Activated CD8-positive, alpha-beta T cell treated with anti-CD3 and anti-CD28 coated beads, Interleukin-2, amount 10 ng/mL, durations not matched to agents 7 days and 5 days (primary cell): ENCODE data around the gene COX14. TPM values are rescaled to one million over a fixed set of nuclear protein-coding genes. Genes with fewer than 3 reads are reported as not detected.

Experiments
- ATAC-seq: fragments of 150-1000 bp; cut with Tn5 transposase; one replicate; pipeline ENCODE4 v1.10.0; 2021; ENCODE audit warnings: moderate library complexity
- CTCF ChIA-PET: fragments of 350-600 bp; sonication (Branson Sonifier 250); formaldehyde crosslinking; loops from one replicate; lab custom pipeline; 2021; ENCODE audit warnings: antibody characterized with exemption; lab: Charles Lee
- POLR2A ChIA-PET: fragments of 350-600 bp; sonication (Branson Sonifier 250); formaldehyde crosslinking; loops from one replicate; lab custom pipeline; 2021; ENCODE audit warnings: antibody characterized with exemption; lab: Charles Lee
- DNase-seq: peaks from one replicate; pipeline ENCODE4 v3.0.0-alpha.2; 2020
- H3K27ac Mint-ChIP-seq: one replicate; pipeline ENCODE4 v1.8.0; 2021; ENCODE audit warnings: mild to moderate bottlenecking, mixed read lengths
- H3K27me3 Mint-ChIP-seq: one replicate; pipeline ENCODE4 v1.8.0; 2021; ENCODE audit warnings: low read depth, mixed read lengths
- H3K36me3 Mint-ChIP-seq: one replicate; pipeline ENCODE4 v1.8.0; 2021; ENCODE audit warnings: low read depth, mixed read lengths
- H3K4me1 Mint-ChIP-seq: one replicate; pipeline ENCODE4 v1.8.0; 2021; ENCODE audit warnings: low read depth, mixed read lengths
- H3K4me3 Mint-ChIP-seq: one replicate; pipeline ENCODE4 v1.8.0; 2021; ENCODE audit warnings: mild to moderate bottlenecking, mixed read lengths
- H3K9me3 Mint-ChIP-seq: one replicate; pipeline ENCODE4 v1.8.0; 2022; ENCODE audit warnings: mixed read lengths; ENCODE audit not compliant: insufficient read depth
- total RNA-seq, 2 experiments: library from RNA; stranded (reverse); gene quantifications; one replicate each; pipeline ENCODE4 v1.2.3, GENCODE V29; 2021

Gene COX14
- 10 to 100 TPM; 50.0 to 51.6 TPM for total RNA-seq

GRCh38 chr12:50111693-50112455, at the start of gene COX14:
Gene COX14 (plus strand): TSS chr12:50112236. CDS start chr12:50120044, 7,808 bp downstream.
- Mint-ChIP-seq H3K36me3 (peaks cover 24% of the 10 kb centered on the region), H3K9me3 (no peaks in the 10 kb centered on the region), H3K27me3 (no peaks in the 10 kb centered on the region), H3K27ac (peak within 1 kb of the TSS; percentile 99), H3K4me1 (peaks cover 39% of the 10 kb centered on the region), H3K4me3 (peak within 1 kb of the TSS; percentile 95)
- DNase-seq (peak; percentile 99), ATAC-seq (peak; percentile 91)
- ChIA-PET POLR2A (interaction anchor here (0.6 to 4.0 kb wide), 26 partner anchors 9 to 1703 kb away, joined by 3 to 44 read pairs (median 4); partner anchors contain the start of genes CERS5, GPD1, LIMA1 and RACGAP1), CTCF (interaction anchor here (0.6 to 7.0 kb wide), 61 partner anchors 10 to 971 kb away, joined by 3 to 144 read pairs (median 5); partner anchors contain the start of genes CERS5, CSRNP2, DIP2B and FAM186A)

- H3K4me1 Mint-ChIP-seq: peaks cover 49% of the 10 kb centered on the region
- no peaks in the 10 kb centered on the region for H3K27me3 Mint-ChIP-seq
- H3K36me3 Mint-ChIP-seq: peaks cover 15% of the 10 kb centered on the region
- H3K9me3 Mint-ChIP-seq: no peaks in the 10 kb centered on the region
- CTCF ChIA-PET: interaction anchor here (1.4 to 6.2 kb wide), 4 partner anchors 12 to 96 kb away, joined by 4 to 56 read pairs (median 4); partner anchors contain the start of gene RACGAP1
- no peak overlapping the region for H3K4me3 Mint-ChIP-seq
- POLR2A ChIA-PET: no interaction called here
- no peak overlapping the region for H3K27ac Mint-ChIP-seq
- DNase-seq (no peak), ATAC-seq (no peak)
These were observed 49.1 kb upstream of the COX14 start for GRCh38 chr12:50062728-50063460.

DNA sequence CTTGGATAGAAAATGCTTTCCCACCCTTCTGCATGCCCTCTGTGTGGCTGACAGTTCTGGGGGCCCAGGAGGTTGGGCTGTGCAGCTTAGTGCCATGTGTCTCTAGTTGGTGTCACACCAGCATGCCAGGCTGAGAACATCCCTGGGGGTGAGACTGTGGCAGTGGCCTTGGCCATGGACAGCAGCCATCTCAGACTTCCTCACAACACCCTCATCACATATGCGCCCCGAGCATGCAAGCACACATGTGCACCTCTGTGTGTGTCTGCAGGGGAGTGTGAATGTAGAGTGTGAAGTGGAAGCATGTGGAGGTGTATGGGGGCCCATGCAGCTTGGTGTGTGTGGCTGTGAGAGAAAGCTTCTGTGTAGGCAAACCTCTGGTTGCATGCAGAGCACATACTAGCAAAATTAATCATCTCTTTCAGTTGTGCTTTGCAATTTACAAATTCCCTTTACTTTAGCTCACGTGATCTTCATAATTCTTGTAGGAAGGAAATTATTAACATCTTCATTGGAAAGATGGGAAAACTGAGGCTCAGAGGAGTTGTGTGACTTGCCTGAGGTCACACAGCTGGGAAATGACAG, 46.2 kb upstream of the COX14 start:
- ChIA-PET CTCF (interaction anchor here (1.0 to 8.7 kb wide), 10 partner anchors 9 to 121 kb away, joined by 3 to 180 read pairs (median 4); partner anchors contain the start of genes CERS5, COX14, RACGAP1 and SMARCD1), POLR2A (interaction anchor here (0.7 to 1.8 kb wide), 2 partner anchors 18 to 22 kb away, joined by 3 to 5 read pairs; no protein-coding TSS in a partner anchor)
- Mint-ChIP-seq H3K9me3 (no peaks in the 10 kb centered on the region), H3K27ac (no peak overlapping the region), H3K4me1 (peaks cover 32% of the 10 kb centered on the region), H3K4me3 (no peak overlapping the region), H3K27me3 (no peaks in the 10 kb centered on the region), H3K36me3 (peaks cover 8% of the 10 kb centered on the region)
- no peak for ATAC-seq
- no peak for DNase-seq

- ATAC-seq (no peak), DNase-seq (no peak)
- ChIA-PET CTCF (interaction anchor here (1.0 to 8.7 kb wide), 12 partner anchors 9 to 121 kb away, joined by 3 to 180 read pairs (median 5); partner anchors contain the start of genes CERS5, COX14, RACGAP1 and SMARCD1), POLR2A (interaction anchor here (0.7 to 1.8 kb wide), 2 partner anchors 17 to 21 kb away, joined by 3 to 5 read pairs; no protein-coding TSS in a partner anchor)
- Mint-ChIP-seq H3K27me3 (no peaks in the 10 kb centered on the region), H3K36me3 (peaks cover 2% of the 10 kb centered on the region), H3K9me3 (no peaks in the 10 kb centered on the region), H3K4me1 (peaks cover 28% of the 10 kb centered on the region), H3K27ac (no peak overlapping the region), H3K4me3 (no peak overlapping the region)
These were observed 45.6 kb upstream of the COX14 start for GRCh38 chr12:50066402-50066801.

DNA sequence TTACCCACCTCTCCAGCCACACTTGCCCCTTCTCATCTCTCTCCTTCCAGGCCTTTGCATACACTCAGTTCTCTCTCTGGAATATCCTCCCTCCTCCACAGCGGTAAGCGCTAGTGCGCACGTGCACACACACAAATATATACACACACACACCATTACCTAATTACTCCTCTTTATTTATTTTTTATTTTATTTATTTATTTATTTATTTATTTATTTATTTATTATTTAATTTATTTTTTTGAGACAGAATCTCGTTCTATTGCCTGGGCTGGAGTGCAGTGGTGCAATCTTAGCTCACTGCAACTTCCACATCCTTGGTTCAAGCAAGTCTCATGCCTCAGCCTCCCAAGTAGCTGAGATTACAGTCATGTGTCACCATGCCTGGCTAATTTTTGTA, 43.0 kb upstream of the COX14 start:
- ChIA-PET CTCF (interaction anchor here (1.0 to 8.7 kb wide), 10 partner anchors 9 to 123 kb away, joined by 3 to 180 read pairs (median 12); partner anchors contain the start of genes ASIC1 and COX14), POLR2A (no interaction called here)
- Mint-ChIP-seq H3K36me3 (no peaks in the 10 kb centered on the region), H3K27me3 (no peaks in the 10 kb centered on the region), H3K9me3 (no peaks in the 10 kb centered on the region), H3K4me3 (no peak overlapping the region), H3K27ac (no peak overlapping the region), H3K4me1 (peaks cover 10% of the 10 kb centered on the region)
- no peak for ATAC-seq
- no peak for DNase-seq

GRCh38 chr12:50069539-50069938, 42.5 kb upstream of the COX14 start:
- Mint-ChIP-seq H3K4me3 (no peak overlapping the region), H3K27ac (no peak overlapping the region), H3K9me3 (no peaks in the 10 kb centered on the region), H3K36me3 (no peaks in the 10 kb centered on the region), H3K27me3 (no peaks in the 10 kb centered on the region), H3K4me1 (peaks cover 10% of the 10 kb centered on the region)
- ChIA-PET CTCF (interaction anchor here (1.0 to 8.7 kb wide), 12 partner anchors 9 to 124 kb away, joined by 3 to 180 read pairs (median 7); partner anchors contain the start of genes ASIC1 and COX14), POLR2A (no interaction called here)
- no peak for ATAC-seq
- DNase-seq: no peak

DNA sequence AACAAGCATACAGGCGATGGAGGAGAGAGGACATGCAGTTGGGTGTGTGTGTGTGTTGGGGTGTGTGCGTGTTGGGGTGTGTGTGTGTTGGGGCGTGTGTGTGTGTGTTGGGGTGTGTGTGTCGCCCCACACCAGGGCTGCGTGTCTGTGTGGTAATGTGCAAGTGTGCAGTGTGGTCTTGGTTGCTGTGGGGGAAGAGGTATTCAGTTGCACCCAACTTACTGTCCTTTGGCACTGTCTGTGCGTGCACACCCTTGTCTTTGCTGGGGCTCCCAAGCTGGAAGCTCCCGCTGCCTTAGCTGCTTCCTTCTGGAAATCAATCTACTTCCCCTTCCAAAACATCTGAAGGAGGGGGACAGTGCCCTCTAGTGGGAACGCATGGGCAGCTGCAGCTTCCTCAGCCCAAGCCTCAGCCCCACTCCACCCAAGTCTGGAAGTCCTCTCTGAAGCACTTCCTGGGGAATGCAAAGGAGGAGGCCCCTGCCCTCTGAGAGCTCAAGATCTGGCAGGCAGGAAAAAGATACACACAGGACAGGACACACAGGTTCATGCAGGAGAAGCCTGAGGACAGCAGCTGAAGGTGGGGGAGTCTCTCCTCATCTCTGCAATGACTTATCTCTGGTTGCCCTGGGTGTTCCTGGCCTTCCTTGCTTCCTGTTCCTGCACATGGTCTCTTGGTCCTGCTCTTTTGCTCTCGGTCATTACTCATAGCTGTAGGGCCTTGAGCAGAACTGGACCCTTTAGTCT, 41.5 kb upstream of the COX14 start:
- peak; percentile 79 for DNase-seq
- H3K9me3 Mint-ChIP-seq: no peaks in the 10 kb centered on the region
- H3K36me3 Mint-ChIP-seq: no peaks in the 10 kb centered on the region
- POLR2A ChIA-PET: no interaction called here
- H3K4me3 Mint-ChIP-seq: no peak overlapping the region
- peak; percentile 62 for ATAC-seq
- H3K27ac Mint-ChIP-seq: peak overlapping the region; percentile 17
- H3K4me1 Mint-ChIP-seq: peaks cover 14% of the 10 kb centered on the region
- no peaks in the 10 kb centered on the region for H3K27me3 Mint-ChIP-seq
- CTCF ChIA-PET: interaction anchor here (0.6 to 8.7 kb wide), 34 partner anchors 8 to 308 kb away, joined by 3 to 180 read pairs (median 4); partner anchors contain the start of genes COX14 and SMARCD1

- no peak overlapping the region for H3K27ac Mint-ChIP-seq
- H3K4me1 Mint-ChIP-seq: peaks cover 14% of the 10 kb centered on the region
- H3K4me3 Mint-ChIP-seq: no peak overlapping the region
- ATAC-seq: no peak
- H3K36me3 Mint-ChIP-seq: no peaks in the 10 kb centered on the region
- no peaks in the 10 kb centered on the region for H3K9me3 Mint-ChIP-seq
- ChIA-PET POLR2A (interaction anchor here (0.5 kb wide), 1 partner anchor 62 kb away, joined by 4 read pairs; no protein-coding TSS in a partner anchor), CTCF (interaction anchor here (1.2 to 8.7 kb wide), 6 partner anchors 13 to 105 kb away, joined by 5 to 180 read pairs (median 28); partner anchors contain the start of gene SMARCD1)
- H3K27me3 Mint-ChIP-seq: no peaks in the 10 kb centered on the region
- no peak for DNase-seq
These were observed 39.7 kb upstream of the COX14 start for GRCh38 chr12:50072198-50072907.

DNA sequence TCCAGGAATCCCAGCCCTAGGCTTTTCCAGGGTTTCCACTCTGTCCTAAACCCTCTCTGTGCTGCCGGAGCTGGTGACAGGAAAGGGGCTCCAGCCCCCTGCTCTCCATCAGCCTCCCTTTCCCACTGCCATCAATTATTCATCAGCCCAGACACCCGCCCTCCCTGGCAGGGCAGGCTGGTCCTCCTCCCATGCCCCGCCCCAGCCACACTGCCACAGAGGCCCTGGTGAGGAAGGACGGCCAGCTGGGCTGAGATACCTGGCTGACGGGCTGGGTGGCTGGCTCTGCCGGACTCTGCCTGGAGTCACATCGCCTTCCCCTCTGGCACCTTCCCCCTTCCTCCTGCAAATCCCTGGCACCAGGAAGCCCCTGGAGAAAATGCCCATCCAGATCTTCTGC, 38.8 kb upstream of the COX14 start:
- ChIA-PET POLR2A (interaction anchor here (0.5 kb wide), 1 partner anchor 63 kb away, joined by 4 read pairs; no protein-coding TSS in a partner anchor), CTCF (interaction anchor here (1.2 to 4.6 kb wide), 3 partner anchors 12 to 103 kb away, joined by 5 to 29 read pairs (median 26); partner anchors contain the start of gene SMARCD1)
- H3K4me3 Mint-ChIP-seq: no peak overlapping the region
- DNase-seq: no peak
- H3K36me3 Mint-ChIP-seq: no peaks in the 10 kb centered on the region
- H3K4me1 Mint-ChIP-seq: peaks cover 14% of the 10 kb centered on the region
- no peaks in the 10 kb centered on the region for H3K9me3 Mint-ChIP-seq
- no peak for ATAC-seq
- H3K27ac Mint-ChIP-seq: no peak overlapping the region
- H3K27me3 Mint-ChIP-seq: no peaks in the 10 kb centered on the region

- ChIA-PET POLR2A (no interaction called here), CTCF (interaction anchor here (1.2 to 4.6 kb wide), 7 partner anchors 11 to 241 kb away, joined by 3 to 29 read pairs (median 5); partner anchors contain the start of gene SMARCD1)
- H3K27me3 Mint-ChIP-seq: no peaks in the 10 kb centered on the region
- DNase-seq (no peak), ATAC-seq (no peak)
- H3K9me3 Mint-ChIP-seq: no peaks in the 10 kb centered on the region
- H3K4me3 Mint-ChIP-seq: no peak overlapping the region
- peaks cover 14% of the 10 kb centered on the region for H3K4me1 Mint-ChIP-seq
- no peak overlapping the region for H3K27ac Mint-ChIP-seq
- H3K36me3 Mint-ChIP-seq: no peaks in the 10 kb centered on the region
These were observed 38.3 kb upstream of the COX14 start for GRCh38 chr12:50073712-50074111.
